Measurements from ENCODE around the gene CFAP97D1.

The CFAP97D1 gene

DNA sequence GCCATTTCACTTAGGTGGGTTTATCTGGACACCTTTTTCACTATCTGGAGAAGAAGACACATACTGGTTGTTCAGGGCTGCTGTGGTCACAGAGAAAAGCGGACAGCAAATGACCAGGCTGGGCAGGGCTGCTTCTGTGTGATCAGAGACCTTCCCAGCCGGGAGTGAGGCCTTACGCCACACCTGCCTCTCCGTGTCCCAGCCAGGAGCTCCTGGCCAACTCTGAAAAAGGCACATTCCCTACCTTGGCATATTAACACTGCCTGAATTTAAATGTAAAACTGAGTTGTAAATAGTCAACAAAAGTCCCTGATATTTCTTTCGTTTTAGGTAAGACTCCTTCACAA, 12.5 kb upstream of the CFAP97D1 start:
- DNase-seq = no peak
- Histone ChIP-seq H3K27me3 (no peaks in the 10 kb centered on the region), H3K36me3 (peaks cover 37 to 63% (median 50%) of the 10 kb centered on the region in 3 donors), H3K4me3 (no peak overlapping the region), H3K4me1 (peaks cover 0 to 13% (median under 1%) of the 10 kb centered on the region in 4 donors), H3K27ac (no peak overlapping the region), H3K9me3 (no peaks in the 10 kb centered on the region)
- TF ChIP-seq CTCF (IDR thresholded peaks at IDR 0.05) = no peak
- intact Hi-C loops (cut with DNase I; ENCODE audit: low total_unique reads) = loop anchor here (5.0 kb wide), 1 partner anchor 190 kb away; no protein-coding TSS in a partner anchor

DNA sequence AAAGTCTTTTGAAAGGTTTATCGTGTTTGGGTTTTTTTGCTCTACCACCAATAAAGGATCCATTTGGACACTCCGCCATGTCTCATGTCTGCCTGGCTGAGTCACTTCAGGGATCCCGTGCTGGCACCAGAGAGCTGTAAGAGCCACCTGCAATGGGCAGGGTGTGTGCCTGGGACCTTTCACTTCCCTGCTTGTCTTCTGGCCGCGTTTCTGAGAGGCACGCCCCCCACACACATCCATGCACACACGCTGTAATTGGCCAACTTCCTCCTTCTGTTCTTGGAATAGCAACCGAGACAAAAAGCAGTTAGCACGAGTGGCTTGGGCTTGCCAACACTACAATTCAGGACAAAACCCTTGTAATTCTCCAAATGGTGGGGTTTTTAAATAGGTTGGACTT, 11.9 kb upstream of the CFAP97D1 start:
- intact Hi-C loops (cut with DNase I; ENCODE audit: low total_unique reads) = loop anchor here (5.0 kb wide), 1 partner anchor 191 kb away; no protein-coding TSS in a partner anchor
- peak; percentile 77 to 80 for DNase-seq
- H3K4me1 ChIP-seq = peaks cover 0 to 19% (median 6%) of the 10 kb centered on the region in 4 donors

DNA sequence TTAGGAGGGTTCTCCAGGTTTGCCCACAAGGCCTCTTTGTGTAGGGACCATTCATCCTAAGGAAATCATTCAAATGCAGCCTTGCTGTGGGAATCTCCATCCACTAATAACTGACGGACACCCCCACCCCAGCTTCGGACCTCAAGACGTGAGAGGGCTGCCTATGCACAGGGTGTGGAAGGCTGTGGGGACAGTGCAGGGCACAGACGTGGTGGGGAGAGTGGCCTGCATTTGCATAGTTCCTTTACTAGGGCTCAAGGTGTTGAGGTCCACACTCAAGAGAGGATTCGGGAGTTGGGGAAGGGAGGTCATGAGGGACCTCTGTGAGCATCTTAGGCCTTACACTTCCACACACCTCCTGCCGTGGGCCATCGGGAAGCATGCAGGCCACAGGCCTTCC, 11.3 kb upstream of the CFAP97D1 start:
- H3K9me3 ChIP-seq = no peaks in the 10 kb centered on the region
- H3K27me3 ChIP-seq = no peaks in the 10 kb centered on the region
- no peak for DNase-seq
- H3K4me1 ChIP-seq = peaks cover 0 to 24% (median 7%) of the 10 kb centered on the region in 4 donors
- no peak for TF ChIP-seq CTCF (IDR thresholded peaks at IDR 0.05)
- no peak overlapping the region for H3K27ac ChIP-seq
- no peak overlapping the region for H3K4me3 ChIP-seq
- peaks cover 50 to 76% (median 62%) of the 10 kb centered on the region in 3 donors for H3K36me3 ChIP-seq
- intact Hi-C loops (cut with DNase I; ENCODE audit: low total_unique reads) = loop anchor here (5.0 kb wide), 1 partner anchor 192 kb away; no protein-coding TSS in a partner anchor

More for the DNA sequence above, 11.9 kb upstream of the CFAP97D1 start:
- no peaks in the 10 kb centered on the region for H3K9me3 ChIP-seq
- H3K27me3 ChIP-seq = no peaks in the 10 kb centered on the region
- peaks cover 44 to 70% (median 57%) of the 10 kb centered on the region in 3 donors for H3K36me3 ChIP-seq
- no peak overlapping the region for H3K27ac ChIP-seq
- no peak overlapping the region for H3K4me3 ChIP-seq
- no peak for TF ChIP-seq CTCF (IDR thresholded peaks at IDR 0.05)

GRCh38 chr17:43769426-43769825, 10.8 kb upstream of the CFAP97D1 start:
- no peak for TF ChIP-seq CTCF (IDR thresholded peaks at IDR 0.05)
- H3K9me3 ChIP-seq = no peaks in the 10 kb centered on the region
- DNase-seq = no peak
- no peak overlapping the region for H3K4me3 ChIP-seq
- peaks cover 0 to 21% (median 7%) of the 10 kb centered on the region in 4 donors for H3K4me1 ChIP-seq
- H3K27me3 ChIP-seq = no peaks in the 10 kb centered on the region
- H3K27ac ChIP-seq = no peak overlapping the region
- intact Hi-C loops (cut with DNase I; ENCODE audit: low total_unique reads) = loop anchor here (5.0 kb wide), 1 partner anchor 192 kb away; no protein-coding TSS in a partner anchor
- peaks cover 55 to 81% (median 67%) of the 10 kb centered on the region in 3 donors for H3K36me3 ChIP-seq

GRCh38 chr17:43769859-43770258, 10.4 kb upstream of the CFAP97D1 start:
- no peak overlapping the region for H3K27ac ChIP-seq
- TF ChIP-seq CTCF (IDR thresholded peaks at IDR 0.05) = no peak
- H3K9me3 ChIP-seq = no peaks in the 10 kb centered on the region
- no peak overlapping the region for H3K4me3 ChIP-seq
- intact Hi-C loops (cut with DNase I; ENCODE audit: low total_unique reads) = loop anchor here (5.0 kb wide), 1 partner anchor 193 kb away; no protein-coding TSS in a partner anchor
- peaks cover 0 to 20% (median 7%) of the 10 kb centered on the region in 4 donors for H3K4me1 ChIP-seq
- no peaks in the 10 kb centered on the region for H3K27me3 ChIP-seq
- H3K36me3 ChIP-seq = peaks cover 58 to 85% (median 71%) of the 10 kb centered on the region in 3 donors
- DNase-seq = no peak

All from tibial artery (tissue), 4 donors.